GM10248 (cell line): ENCODE data around the gene MACF1.
A peak's percentile ranks its signal among the peaks of the same experiment; 100 is the strongest.

ENCODE experiments used
- CTCF ChIA-PET: fragments of 300-600 bp; sonication (Branson Sonifier 250); formaldehyde crosslinking; extraction: SDS; loops from one replicate; lab custom pipeline; 2021; ENCODE audit warnings: antibody characterized with exemption; lab: Yijun Ruan, JAX
- POLR2A ChIA-PET: fragments of 350-650 bp; sonication (Branson Sonifier 250); formaldehyde crosslinking; extraction: SDS; loops from one replicate; lab custom pipeline; 2020; ENCODE audit warnings: antibody characterized with exemption; lab: Yijun Ruan, JAX
- DNase-seq: peaks from one replicate; pipeline ENCODE4 v3.0.0; 2012; ENCODE audit errors: extremely low spot score
- CTCF ChIP-seq: IDR thresholded peaks from 2 replicates; pipeline ENCODE4 v1.5.1; 2012; ENCODE audit warnings: mild to moderate bottlenecking, low read depth; ENCODE audit errors: extremely low read depth, missing control alignments, control extremely low read depth

Gene MACF1

DNA sequence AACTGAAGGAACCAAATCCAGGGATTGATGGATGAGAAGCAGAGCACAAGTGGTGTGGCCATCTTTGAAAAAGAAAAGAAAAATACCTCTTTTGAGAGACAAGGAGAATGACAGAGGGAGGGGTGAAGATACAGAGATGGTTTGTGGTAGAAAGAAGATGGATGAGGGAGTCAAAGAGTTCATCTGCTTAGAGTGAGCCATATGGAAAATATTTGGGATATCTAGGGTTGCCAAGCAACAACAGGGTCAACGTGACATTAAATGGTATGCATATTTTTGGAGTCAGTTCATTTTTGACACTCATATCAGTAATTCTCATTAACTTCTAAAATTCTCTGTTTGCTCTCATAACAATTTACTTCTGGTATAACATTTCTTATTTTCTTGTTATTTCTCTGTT is 50.7 kb downstream of the MACF1 start:
- CTCF ChIA-PET = interaction anchor here (10.9 to 20.6 kb wide), 2 partner anchors 67 to 156 kb away, joined by 126 to 371 read pairs; no protein-coding TSS in a partner anchor
- POLR2A ChIA-PET = no interaction called here
- no peak for DNase-seq
- no peak for TF ChIP-seq CTCF

DNA sequence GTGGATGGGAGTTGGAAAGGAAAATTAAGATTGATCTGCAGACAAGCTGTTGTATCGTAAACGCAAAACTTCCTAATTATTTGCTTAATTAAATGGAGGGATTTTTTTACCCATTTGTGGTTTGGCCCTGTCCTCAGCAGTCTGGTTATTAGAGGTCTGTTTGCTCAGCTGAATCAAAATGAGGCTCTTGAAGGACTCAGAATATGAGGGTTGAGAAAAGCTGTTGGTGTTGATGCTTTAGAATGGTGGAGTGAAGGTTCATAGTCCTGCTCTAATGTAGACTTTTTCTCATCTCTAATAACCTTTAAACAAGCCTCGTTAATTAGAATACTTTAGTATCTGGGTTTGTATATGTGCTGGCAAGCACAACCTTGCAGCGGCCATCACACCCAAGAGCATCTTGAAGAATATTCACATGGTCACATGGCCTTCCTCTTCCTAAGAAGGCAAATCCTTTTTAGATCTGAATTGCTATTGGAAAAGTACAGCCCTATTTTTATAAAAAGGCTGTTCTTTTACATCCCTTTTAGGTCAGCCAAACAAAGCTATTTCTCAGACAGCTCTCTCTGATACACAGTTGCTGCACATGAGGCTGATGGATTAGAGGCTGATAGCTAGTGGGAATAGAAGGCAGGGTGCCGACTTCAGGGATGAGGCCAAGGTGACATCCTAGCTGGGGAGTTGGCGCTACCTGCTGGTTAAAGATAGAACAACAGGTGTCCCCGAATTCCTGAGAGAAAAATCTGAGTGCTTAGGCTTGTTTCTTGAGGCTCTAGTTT is 53.8 kb downstream of the MACF1 start:
- peak; percentile 67 for DNase-seq
- CTCF ChIA-PET = interaction anchor here (0.7 to 20.6 kb wide), 48 partner anchors 8 to 414 kb away, joined by 3 to 371 read pairs (median 5); partner anchors contain the start of genes MACF1 and NT5C1A
- POLR2A ChIA-PET = interaction anchor here (0.5 kb wide), 1 partner anchor 64 kb away, joined by 3 read pairs; no protein-coding TSS in a partner anchor
- TF ChIP-seq CTCF = peak; percentile 76

DNA sequence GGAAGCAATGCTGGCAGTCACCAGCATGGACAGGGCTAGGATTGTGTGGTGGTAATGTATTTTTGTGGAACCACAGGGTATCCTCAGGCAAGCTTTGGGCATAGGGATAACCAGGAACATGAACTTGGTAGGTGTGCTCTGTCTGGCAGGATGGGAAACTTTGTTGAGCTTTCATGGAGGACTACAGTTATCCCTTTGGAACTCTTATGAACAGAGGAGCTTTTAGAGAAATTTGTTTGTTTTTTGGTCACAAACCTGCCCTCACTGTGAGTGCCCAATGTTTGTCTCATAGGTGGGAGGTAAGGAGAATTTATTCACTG is 54.4 kb downstream of the MACF1 start:
- DNase-seq = no peak
- POLR2A ChIA-PET = no interaction called here
- no peak for TF ChIP-seq CTCF
- CTCF ChIA-PET = interaction anchor here (0.6 to 20.6 kb wide), 48 partner anchors 8 to 413 kb away, joined by 3 to 371 read pairs (median 5); partner anchors contain the start of genes MACF1 and NT5C1A

DNA sequence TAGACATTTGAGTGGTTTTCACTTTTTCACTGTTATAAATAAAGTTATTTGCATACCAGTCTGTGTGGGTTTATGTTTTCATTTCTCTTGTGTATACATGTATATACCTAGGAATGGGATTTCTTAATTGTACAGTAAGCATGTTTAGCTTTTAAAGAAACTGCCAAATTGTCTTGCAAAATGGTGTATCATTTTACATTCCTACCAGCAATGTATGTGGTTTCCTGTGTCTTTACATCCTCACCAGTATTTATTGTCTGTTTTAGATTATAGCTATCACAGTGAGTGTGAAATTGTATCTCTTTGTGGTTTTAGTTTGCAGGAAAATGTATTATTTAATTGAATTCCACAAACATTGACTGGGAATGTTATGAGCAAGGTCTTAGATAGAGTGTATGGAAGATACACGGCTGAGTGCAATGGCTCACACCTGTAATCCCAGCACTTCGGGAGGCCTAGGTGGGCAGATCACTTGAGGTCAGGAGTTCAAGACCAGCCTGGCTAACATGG is 57.3 kb downstream of the MACF1 start:
- POLR2A ChIA-PET = no interaction called here
- CTCF ChIA-PET = interaction anchor here (0.8 to 20.6 kb wide), 8 partner anchors 8 to 281 kb away, joined by 3 to 371 read pairs (median 3); no protein-coding TSS in a partner anchor
- no peak for DNase-seq
- TF ChIP-seq CTCF = no peak

GRCh38 chr1:39262802-39263201 is 58.3 kb downstream of the MACF1 start:
- ChIA-PET CTCF (interaction anchor here (0.9 to 20.6 kb wide), 6 partner anchors 12 to 280 kb away, joined by 3 to 371 read pairs (median 6); no protein-coding TSS in a partner anchor), POLR2A (no interaction called here)
- TF ChIP-seq CTCF = no peak
- peak; percentile 24 for DNase-seq

GRCh38 chr1:39266269-39266668 is 61.8 kb downstream of the MACF1 start:
- CTCF ChIA-PET = interaction anchor here (0.8 to 20.6 kb wide), 8 partner anchors 9 to 392 kb away, joined by 3 to 371 read pairs (median 6); no protein-coding TSS in a partner anchor
- POLR2A ChIA-PET = no interaction called here
- DNase-seq = no peak
- TF ChIP-seq CTCF = peak; percentile 45
